ENCODE results near the gene ARL16. TPM values are rescaled to one million over a fixed set of nuclear protein-coding genes. Genes with fewer than 3 reads are reported as not detected.

ARL16 gene
- polyA plus RNA-seq, 1 experiment, result 44.7 TPM

- ChIA-PET POLR2A (interaction anchor here (0.6 kb wide), 1 partner anchor 55 kb away, joined by 7 read pairs; no protein-coding TSS in a partner anchor), CTCF (no interaction called here)
- no peaks in the 10 kb centered on the region for H3K27me3 ChIP-seq (ENCODE audit: control insufficient read depth, insufficient read depth, low read length)
- no peak overlapping the region for H3K4me3 ChIP-seq (ENCODE audit: low read depth, low read length)
- DNase-seq (ENCODE audit: low read depth, low spot score), result no peak
- no peaks in the 10 kb centered on the region; the same call in 1 of the 2 replicates for H3K9me3 ChIP-seq (ENCODE audit: control insufficient read depth, insufficient read depth, low read length)
- no peak for TF ChIP-seq CTCF (IDR thresholded peaks at IDR 0.05; ENCODE audit: low read depth, low read length)
- no peak overlapping the region for H3K27ac ChIP-seq (ENCODE audit: low read depth, low read length)
Observed at GRCh38 chr17:81656835-81657234, 26.8 kb downstream of the ARL16 start.

- no peaks in the 10 kb centered on the region for H3K27me3 ChIP-seq (ENCODE audit: control insufficient read depth, insufficient read depth, low read length)
- no peak within 1 kb of the TSS for H3K4me3 ChIP-seq (ENCODE audit: low read depth, low read length)
- ChIA-PET POLR2A (interaction anchor here (0.6 kb wide), 1 partner anchor 54 kb away, joined by 7 read pairs; no protein-coding TSS in a partner anchor), CTCF (no interaction called here)
- no peaks in the 10 kb centered on the region; the same call in 1 of the 2 replicates for H3K9me3 ChIP-seq (ENCODE audit: control insufficient read depth, insufficient read depth, low read length)
- no peak within 1 kb of the TSS for H3K27ac ChIP-seq (ENCODE audit: low read depth, low read length)
- TF ChIP-seq CTCF (IDR thresholded peaks at IDR 0.05; ENCODE audit: low read depth, low read length), result no peak
- DNase-seq (ENCODE audit: low read depth, low spot score), result no peak
Observed at GRCh38 chr17:81656118-81656743, 27.4 kb downstream of the ARL16 start, which contains the start of gene PDE6G. Gene PDE6G, minus strand, starts transcription at chr17:81656542. Its CDS starts 3,237 bp downstream, at chr17:81653305.

GRCh38 chr17:81655378-81656117 lies 28.0 kb downstream of the ARL16 start:
- POLR2A ChIA-PET, result no interaction called here
- CTCF ChIA-PET, result no interaction called here

GRCh38 chr17:81652906-81653771 lies 30.5 kb downstream of the ARL16 start:
- Histone ChIP-seq H3K27ac (ENCODE audit: low read depth, low read length) (no peak overlapping the region), H3K9me3 (ENCODE audit: control insufficient read depth, insufficient read depth, low read length) (peaks cover 12% of the 10 kb centered on the region), H3K4me3 (ENCODE audit: low read depth, low read length) (no peak overlapping the region), H3K27me3 (ENCODE audit: control insufficient read depth, insufficient read depth, low read length) (peaks cover 8% of the 10 kb centered on the region)
- no peak for DNase-seq (ENCODE audit: low read depth, low spot score)
- POLR2A ChIA-PET, result no interaction called here
- CTCF ChIA-PET, result no interaction called here
- TF ChIP-seq CTCF (IDR thresholded peaks at IDR 0.05; ENCODE audit: low read depth, low read length), result no peak

More at GRCh38 chr17:81655378-81656117, 28.0 kb downstream of the ARL16 start:
- no peak overlapping the region for H3K4me3 ChIP-seq (ENCODE audit: low read depth, low read length)
- DNase-seq (ENCODE audit: low read depth, low spot score), result no peak
- H3K27me3 ChIP-seq (ENCODE audit: control insufficient read depth, insufficient read depth, low read length), result no peaks in the 10 kb centered on the region
- H3K9me3 ChIP-seq (ENCODE audit: control insufficient read depth, insufficient read depth, low read length), result no peaks in the 10 kb centered on the region; the same call in 1 of the 2 replicates
- H3K27ac ChIP-seq (ENCODE audit: low read depth, low read length), result no peak overlapping the region
- no peak for TF ChIP-seq CTCF (IDR thresholded peaks at IDR 0.05; ENCODE audit: low read depth, low read length)

All from AG04450 (cell line).